ENCODE data around the gene USP17L26.
"Not testable (repeated sequence)": the region's sequence is repeated elsewhere in the genome, so short reads cannot be mapped to it uniquely, and the experiment has no call there.

Gene USP17L26, protein sequence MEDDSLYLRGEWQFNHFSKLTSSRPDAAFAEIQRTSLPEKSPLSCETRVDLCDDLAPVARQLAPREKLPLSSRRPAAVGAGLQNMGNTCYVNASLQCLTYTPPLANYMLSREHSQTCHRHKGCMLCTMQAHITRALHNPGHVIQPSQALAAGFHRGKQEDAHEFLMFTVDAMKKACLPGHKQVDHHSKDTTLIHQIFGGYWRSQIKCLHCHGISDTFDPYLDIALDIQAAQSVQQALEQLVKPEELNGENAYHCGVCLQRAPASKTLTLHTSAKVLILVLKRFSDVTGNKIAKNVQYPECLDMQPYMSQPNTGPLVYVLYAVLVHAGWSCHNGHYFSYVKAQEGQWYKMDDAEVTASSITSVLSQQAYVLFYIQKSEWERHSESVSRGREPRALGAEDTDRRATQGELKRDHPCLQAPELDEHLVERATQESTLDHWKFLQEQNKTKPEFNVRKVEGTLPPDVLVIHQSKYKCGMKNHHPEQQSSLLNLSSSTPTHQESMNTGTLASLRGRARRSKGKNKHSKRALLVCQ

DNA sequence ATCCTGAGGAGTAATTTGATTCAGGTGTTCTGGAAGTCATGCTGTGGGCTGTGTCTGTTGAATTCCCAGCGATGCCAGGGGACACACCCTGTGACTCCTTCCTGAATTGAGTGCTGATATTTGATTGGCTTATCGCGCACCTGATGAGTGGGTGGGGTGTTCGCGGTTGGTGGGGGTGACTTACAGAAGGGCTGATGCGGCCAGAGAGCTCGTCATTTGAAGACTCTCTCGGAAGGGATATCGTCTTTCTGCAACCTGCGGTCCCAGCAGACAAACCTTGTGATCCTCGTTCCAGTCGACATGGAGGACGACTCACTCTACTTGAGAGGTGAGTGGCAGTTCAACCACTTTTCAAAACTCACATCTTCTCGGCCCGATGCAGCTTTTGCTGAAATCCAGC is at the start of gene USP17L26:
TSS of gene USP17L26 (plus strand) at position 301 of the 400 bp plus-strand sequence. CDS start at position 301, 0 bp downstream.
- DNase-seq (ENCODE audit: low read depth in 2 of 2) = not testable (repeated sequence)

DNA sequence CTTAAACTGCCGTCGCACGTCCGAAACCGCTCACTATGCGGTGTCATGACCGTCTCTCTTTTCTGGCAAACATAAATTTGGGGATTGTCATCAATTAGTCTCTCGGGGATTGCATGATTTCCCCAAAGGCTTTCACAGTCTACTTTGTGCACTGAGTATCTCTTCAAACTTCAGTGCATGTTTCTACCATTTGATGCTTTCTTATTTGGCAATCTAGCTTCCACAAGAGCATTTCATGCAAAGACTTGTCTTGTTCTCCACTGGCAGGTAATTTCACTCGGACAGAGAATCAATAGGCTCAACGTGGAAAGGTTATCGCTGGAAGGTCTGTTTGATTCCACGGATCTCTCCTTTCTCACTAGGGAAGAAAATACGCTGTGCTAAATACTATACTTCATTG is 10.3 kb upstream of the USP17L26 start:
- DNase-seq (ENCODE audit: low read depth in 2 of 2) = not testable (repeated sequence)

DNA sequence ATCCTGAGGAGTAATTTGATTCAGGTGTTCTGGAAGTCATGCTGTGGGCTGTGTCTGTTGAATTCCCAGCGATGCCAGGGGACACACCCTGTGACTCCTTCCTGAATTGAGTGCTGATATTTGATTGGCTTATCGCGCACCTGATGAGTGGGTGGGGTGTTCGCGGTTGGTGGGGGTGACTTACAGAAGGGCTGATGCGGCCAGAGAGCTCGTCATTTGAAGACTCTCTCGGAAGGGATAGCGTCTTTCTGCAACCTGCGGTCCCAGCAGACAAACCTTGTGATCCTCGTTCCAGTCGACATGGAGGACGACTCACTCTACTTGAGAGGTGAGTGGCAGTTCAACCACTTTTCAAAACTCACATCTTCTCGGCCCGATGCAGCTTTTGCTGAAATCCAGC is 9.6 kb upstream of the USP17L26 start, which contains the start of gene USP17L24:
TSS of gene USP17L24 (plus strand) at position 301 of the 400 bp plus-strand sequence. CDS start at position 301, 0 bp downstream.
- not testable (repeated sequence) for DNase-seq (ENCODE audit: low read depth in 2 of 2)

DNA sequence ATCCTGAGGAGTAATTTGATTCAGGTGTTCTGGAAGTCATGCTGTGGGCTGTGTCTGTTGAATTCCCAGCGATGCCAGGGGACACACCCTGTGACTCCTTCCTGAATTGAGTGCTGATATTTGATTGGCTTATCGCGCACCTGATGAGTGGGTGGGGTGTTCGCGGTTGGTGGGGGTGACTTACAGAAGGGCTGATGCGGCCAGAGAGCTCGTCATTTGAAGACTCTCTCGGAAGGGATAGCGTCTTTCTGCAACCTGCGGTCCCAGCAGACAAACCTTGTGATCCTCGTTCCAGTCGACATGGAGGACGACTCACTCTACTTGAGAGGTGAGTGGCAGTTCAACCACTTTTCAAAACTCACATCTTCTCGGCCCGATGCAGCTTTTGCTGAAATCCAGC is 4.8 kb upstream of the USP17L26 start, which contains the start of gene USP17L25:
TSS of gene USP17L25 (plus strand) at position 301 of the 400 bp plus-strand sequence. CDS start at position 301, 0 bp downstream.
- DNase-seq (ENCODE audit: low read depth in 2 of 2) = not testable (repeated sequence)

DNA sequence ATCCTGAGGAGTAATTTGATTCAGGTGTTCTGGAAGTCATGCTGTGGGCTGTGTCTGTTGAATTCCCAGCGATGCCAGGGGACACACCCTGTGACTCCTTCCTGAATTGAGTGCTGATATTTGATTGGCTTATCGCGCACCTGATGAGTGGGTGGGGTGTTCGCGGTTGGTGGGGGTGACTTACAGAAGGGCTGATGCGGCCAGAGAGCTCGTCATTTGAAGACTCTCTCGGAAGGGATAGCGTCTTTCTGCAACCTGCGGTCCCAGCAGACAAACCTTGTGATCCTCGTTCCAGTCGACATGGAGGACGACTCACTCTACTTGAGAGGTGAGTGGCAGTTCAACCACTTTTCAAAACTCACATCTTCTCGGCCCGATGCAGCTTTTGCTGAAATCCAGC is 4.6 kb downstream of the USP17L26 start, which contains the start of gene USP17L5:
TSS of gene USP17L5 (plus strand) at position 301 of the 400 bp plus-strand sequence. CDS start at position 301, 0 bp downstream.
- not testable (repeated sequence) for DNase-seq (ENCODE audit: low read depth in 2 of 2)

DNA sequence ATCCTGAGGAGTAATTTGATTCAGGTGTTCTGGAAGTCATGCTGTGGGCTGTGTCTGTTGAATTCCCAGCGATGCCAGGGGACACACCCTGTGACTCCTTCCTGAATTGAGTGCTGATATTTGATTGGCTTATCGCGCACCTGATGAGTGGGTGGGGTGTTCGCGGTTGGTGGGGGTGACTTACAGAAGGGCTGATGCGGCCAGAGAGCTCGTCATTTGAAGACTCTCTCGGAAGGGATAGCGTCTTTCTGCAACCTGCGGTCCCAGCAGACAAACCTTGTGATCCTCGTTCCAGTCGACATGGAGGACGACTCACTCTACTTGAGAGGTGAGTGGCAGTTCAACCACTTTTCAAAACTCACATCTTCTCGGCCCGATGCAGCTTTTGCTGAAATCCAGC is 9.4 kb downstream of the USP17L26 start, which contains the start of gene USP17L27:
TSS of gene USP17L27 (plus strand) at position 301 of the 400 bp plus-strand sequence. CDS start at position 301, 0 bp downstream.
- DNase-seq (ENCODE audit: low read depth in 2 of 2) = not testable (repeated sequence)

DNA sequence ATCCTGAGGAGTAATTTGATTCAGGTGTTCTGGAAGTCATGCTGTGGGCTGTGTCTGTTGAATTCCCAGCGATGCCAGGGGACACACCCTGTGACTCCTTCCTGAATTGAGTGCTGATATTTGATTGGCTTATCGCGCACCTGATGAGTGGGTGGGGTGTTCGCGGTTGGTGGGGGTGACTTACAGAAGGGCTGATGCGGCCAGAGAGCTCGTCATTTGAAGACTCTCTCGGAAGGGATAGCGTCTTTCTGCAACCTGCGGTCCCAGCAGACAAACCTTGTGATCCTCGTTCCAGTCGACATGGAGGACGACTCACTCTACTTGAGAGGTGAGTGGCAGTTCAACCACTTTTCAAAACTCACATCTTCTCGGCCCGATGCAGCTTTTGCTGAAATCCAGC is 14.1 kb downstream of the USP17L26 start, which contains the start of gene USP17L28:
TSS of gene USP17L28 (plus strand) at position 301 of the 400 bp plus-strand sequence. CDS start at position 301, 0 bp downstream.
- not testable (repeated sequence) for DNase-seq (ENCODE audit: low read depth in 2 of 2)

DNA sequence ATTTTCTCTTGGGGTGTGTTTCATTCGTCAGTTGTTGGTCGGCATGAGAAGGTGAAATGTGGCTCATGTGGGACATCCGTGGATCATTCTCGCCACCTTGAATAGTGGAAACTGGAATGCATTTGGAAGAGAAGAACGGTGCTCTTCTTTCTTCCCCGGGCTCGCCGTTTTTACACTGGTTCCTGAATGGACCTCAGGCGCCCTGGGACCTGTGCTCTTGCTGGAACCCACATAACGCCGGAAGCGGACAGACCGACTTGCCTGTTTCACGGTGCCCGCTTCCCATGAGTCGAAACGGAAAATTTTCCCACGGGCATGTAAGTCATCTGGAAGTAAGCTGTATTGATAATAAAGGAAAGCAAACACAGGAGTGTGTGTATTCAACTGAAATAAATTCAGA is 16.4 kb downstream of the USP17L26 start:
- DNase-seq (ENCODE audit: low read depth in 2 of 2) = not testable (repeated sequence)

DNA sequence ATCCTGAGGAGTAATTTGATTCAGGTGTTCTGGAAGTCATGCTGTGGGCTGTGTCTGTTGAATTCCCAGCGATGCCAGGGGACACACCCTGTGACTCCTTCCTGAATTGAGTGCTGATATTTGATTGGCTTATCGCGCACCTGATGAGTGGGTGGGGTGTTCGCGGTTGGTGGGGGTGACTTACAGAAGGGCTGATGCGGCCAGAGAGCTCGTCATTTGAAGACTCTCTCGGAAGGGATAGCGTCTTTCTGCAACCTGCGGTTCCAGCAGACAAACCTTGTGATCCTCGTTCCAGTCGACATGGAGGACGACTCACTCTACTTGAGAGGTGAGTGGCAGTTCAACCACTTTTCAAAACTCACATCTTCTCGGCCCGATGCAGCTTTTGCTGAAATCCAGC is 18.9 kb downstream of the USP17L26 start, which contains the start of gene USP17L29:
TSS of gene USP17L29 (plus strand) at position 301 of the 400 bp plus-strand sequence. CDS start at position 301, 0 bp downstream.
- not testable (repeated sequence) for DNase-seq (ENCODE audit: low read depth in 2 of 2)

DNA sequence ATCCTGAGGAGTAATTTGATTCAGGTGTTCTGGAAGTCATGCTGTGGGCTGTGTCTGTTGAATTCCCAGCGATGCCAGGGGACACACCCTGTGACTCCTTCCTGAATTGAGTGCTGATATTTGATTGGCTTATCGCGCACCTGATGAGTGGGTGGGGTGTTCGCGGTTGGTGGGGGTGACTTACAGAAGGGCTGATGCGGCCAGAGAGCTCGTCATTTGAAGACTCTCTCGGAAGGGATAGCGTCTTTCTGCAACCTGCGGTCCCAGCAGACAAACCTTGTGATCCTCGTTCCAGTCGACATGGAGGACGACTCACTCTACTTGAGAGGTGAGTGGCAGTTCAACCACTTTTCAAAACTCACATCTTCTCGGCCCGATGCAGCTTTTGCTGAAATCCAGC is 28.4 kb downstream of the USP17L26 start, which contains the start of gene USP17L30:
TSS of gene USP17L30 (plus strand) at position 301 of the 400 bp plus-strand sequence. CDS start at position 301, 0 bp downstream.
- DNase-seq (ENCODE audit: low read depth in 2 of 2) = not testable (repeated sequence)

DNA sequence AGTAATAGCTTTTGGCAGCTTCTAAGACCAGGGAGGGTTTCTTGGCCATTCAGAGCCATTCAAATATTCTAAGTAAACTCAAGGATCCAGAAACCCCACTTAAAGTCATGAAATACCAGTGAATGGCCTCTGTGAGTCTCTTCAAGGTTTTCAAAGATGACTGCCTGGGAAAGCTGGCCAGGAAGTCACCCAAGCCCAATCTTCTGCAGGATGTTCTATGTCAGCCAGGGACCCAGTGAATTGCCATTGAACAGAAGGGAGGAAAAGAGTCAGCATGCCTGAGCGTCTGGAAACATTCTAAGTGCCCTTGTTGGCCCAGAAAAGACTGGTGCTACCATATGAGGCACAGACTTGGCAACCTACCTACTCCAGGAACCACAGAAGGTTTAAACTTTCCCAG is 45.4 kb downstream of the USP17L26 start:
- DNase-seq (ENCODE audit: low read depth in 2 of 2) = not testable (repeated sequence)

DNA sequence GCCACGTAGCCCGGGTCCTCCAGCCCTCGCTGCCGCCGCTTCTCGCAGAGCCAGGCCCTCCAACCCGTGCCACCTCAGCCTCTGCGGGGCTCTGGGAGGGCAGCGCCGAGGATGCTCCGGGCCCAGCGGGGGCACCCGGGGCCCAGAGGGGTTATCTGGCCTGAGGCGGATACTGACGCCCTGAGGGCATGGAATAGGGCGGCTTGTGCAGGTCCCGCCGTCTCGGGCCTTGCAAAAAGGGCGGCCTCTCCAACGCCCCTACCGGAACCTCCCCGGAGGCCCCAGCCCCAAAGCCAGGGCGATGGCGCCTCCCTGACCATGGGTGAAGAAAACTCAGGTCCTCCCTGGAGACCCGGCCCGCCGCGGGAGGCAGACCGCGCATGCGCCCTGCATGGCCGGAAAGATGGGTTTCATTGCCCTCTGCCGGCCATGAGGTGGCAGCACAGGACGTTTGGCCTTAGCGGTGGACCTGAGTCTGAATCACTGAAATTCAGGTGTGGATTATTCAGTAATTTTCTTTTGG is 46.6 kb downstream of the USP17L26 start:
- DNase-seq (ENCODE audit: low read depth in 2 of 2) = peak in 1 of 2 donors; percentile 36

DNA sequence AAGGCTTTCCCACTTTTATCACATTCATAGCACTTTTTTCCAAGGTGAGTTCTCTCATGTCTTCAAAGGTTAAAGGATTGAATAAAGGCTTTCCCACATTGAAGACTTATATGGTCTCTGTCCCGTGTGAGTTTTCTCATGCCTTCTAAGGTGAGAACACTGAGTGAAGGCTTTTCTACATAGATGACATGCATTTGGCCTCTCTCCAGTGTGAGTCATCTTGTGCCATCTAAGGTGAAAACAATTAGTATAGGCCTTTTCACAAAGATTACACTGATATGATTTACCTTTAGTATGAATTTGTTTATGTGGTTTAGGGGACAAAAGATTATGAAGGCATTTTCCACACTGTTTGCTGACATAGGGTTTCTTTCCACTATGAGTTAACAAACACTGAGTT is 49.7 kb downstream of the USP17L26 start:
- no peak for DNase-seq (ENCODE audit: low read depth in 2 of 2)
